HL-60/S4 treated with phorbol 12-myristate 13-acetate at 8.2 ng/mL for 4 days and 3 days (cell line): ENCODE data around the gene ENO4.

ENCODE experiments used
- in situ Hi-C: fragments of 300-500 bp; cut with MboI; formaldehyde crosslinking; loops from 2 replicates; pipeline ENCODE4 v1.15.0; 2022; ENCODE audit warnings: low sequenced_read_pairs

Gene ENO4

DNA sequence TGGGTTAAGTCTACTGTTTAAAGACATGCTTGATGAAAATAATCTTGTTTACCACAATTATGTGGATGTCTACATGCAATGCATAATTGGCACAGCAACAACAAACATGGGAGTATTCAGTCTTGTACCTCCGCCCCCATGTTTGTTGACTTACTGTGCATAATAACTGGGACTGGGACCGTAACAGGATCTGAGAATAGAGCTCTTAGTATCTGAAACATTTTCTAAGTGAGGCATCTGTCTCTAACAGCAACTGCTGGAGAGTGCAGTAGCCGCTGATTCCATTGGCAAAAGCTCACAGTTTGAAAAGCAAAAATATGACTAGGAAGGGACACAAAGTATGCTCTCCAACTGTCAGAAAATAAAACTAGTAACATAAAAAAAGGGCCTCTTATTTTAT, 61.6 kb downstream of the ENO4 start:
- in situ Hi-C loops, result no loop called here

- in situ Hi-C loops, result no loop called here
Measured at GRCh38 chr10:116912162-116912561, 62.9 kb downstream of the ENO4 start.

GRCh38 chr10:116913695-116914094, 64.4 kb downstream of the ENO4 start:
- in situ Hi-C loops, result no loop called here

DNA sequence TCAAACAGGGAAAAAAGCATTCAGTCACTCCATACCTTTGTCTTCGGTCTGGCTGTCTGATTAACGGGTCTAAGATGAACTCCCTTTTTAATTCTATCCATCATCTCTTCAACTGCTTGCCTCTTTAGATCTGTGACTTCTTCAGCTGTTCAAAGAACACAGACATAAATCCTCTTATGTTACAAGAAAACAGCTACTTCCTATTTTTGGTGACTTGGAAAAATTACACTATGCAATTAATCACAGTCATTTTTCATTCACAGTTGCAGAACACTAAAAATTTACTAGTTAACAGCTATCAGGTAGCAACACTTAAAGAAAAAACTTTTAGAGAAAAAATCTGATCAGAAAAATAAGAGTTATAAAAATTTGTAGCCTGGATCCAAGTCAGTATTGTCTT, 66.0 kb downstream of the ENO4 start:
- in situ Hi-C loops, result no loop called here

- in situ Hi-C loops, result no loop called here
Measured at GRCh38 chr10:116917481-116917880, 68.2 kb downstream of the ENO4 start.

DNA sequence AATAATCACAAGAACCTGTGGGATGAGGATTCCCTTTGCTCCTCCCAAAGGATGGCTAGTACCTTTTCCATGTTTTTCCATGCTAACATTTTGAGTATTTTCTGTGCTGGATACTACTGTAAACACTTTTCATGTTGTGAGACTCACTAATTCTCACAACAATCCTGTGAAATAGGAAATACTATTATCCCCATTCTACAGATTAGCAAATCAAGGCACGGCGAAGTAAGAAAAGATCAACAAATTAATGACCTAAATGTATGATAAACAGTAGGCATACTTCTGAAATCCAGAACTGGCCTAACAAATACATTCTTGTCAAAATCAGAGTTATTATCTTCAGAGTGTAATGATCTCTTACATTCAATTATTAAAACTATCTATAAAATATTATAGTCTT, 69.3 kb downstream of the ENO4 start:
- in situ Hi-C loops, result no loop called here

GRCh38 chr10:116919164-116919563, 69.9 kb downstream of the ENO4 start:
- in situ Hi-C loops, result no loop called here

DNA sequence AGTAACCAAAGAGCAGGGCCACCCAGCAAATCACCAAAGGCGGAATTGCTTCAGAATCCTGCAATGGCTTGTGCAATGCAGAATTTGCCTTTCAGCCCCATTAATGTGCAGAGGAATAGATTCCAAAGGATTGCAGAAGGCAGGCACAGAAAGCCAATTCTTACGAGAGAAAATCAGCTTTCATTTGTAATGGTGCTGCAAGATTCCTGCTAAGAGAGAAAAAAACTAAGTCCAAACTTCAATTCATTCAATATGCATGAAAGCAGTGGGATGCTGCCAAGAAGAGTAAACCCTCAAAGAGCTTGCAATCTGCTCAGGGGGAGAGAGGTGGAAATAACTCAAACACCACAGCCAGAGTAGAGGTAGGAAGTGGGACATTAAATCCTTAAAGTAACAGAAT, 70.4 kb downstream of the ENO4 start:
- in situ Hi-C loops, result no loop called here

DNA sequence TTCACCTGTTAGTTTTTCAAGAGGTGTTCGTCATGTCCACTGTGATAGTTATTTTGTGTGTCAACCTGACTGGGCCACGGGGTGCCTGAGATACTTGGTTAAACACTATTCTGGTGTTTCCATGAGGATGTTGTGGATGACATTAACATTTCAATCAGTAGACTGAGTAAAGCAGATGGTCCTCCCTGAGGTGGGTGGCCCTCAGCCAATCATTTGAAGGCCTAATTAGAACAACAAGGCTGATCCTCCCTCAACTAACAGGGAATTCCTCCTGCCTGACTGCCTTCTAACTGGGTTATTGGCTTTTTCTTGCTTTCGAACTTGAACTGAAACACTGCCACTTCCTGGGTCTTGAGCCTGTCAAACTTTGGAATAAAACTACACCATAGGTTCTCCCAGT, 75.8 kb downstream of the ENO4 start:
- in situ Hi-C loops, result no loop called here

- in situ Hi-C loops, result no loop called here
Measured at GRCh38 chr10:116926426-116926825, 77.1 kb downstream of the ENO4 start.

GRCh38 chr10:116931806-116932205, 82.5 kb downstream of the ENO4 start:
- in situ Hi-C loops, result no loop called here
